SU-DHL-6 (cell line): Measurements from ENCODE around the gene TWNK.

Experiments used
- H2AFZ ChIP-seq: fragments of 200-600 bp; sonication (generic); 2 replicates; pipeline ENCODE4 v1.6.1; 2014; ENCODE audit warnings: low read depth, mild to moderate bottlenecking, moderate library complexity, mixed read lengths, antibody characterized with exemption, low read length; ENCODE audit not compliant: severe bottlenecking
- H3F3A ChIP-seq: fragments of 200-600 bp; shearing (Covaris generic); 2 replicates; pipeline ENCODE4 v1.6.0; 2016; ENCODE audit warnings: antibody characterized with exemption, mild to moderate bottlenecking; ENCODE audit not compliant: insufficient read depth
- H3K27ac ChIP-seq: fragments of 200-600 bp; sonication (generic); 2 replicates; pipeline ENCODE4 v1.5.1; 2016; ENCODE audit warnings: low read depth, mild to moderate bottlenecking, low read length, moderate library complexity, mixed read lengths
- H3K27me3 ChIP-seq: fragments of 200-600 bp; sonication (generic), shearing (Covaris generic); 2 replicates; pipeline ENCODE4 v1.6.0; 2014; ENCODE audit warnings: mild to moderate bottlenecking, low read length
- H3K36me3 ChIP-seq: fragments of 200-600 bp; sonication (generic); 2 replicates; pipeline ENCODE4 v1.6.1; 2014; ENCODE audit warnings: mild to moderate bottlenecking, low read length, mixed read lengths
- H3K4me2 ChIP-seq: fragments of 300-600, 200-600 bp; shearing (Covaris generic), sonication (generic); 2 replicates; pipeline ENCODE4 v1.6.0; 2014; ENCODE audit warnings: low read length, low read depth, mild to moderate bottlenecking; ENCODE audit not compliant: poor library complexity, severe bottlenecking
- H3K4me3 ChIP-seq: fragments of 200-600 bp; sonication (generic); 2 replicates; pipeline ENCODE4 v1.5.1; 2014; ENCODE audit warnings: antibody characterized with exemption, low read length, mild to moderate bottlenecking, mixed read lengths; ENCODE audit not compliant: insufficient read depth, poor library complexity, severe bottlenecking
- H3K79me2 ChIP-seq: fragments of 200-600 bp; sonication (generic); 2 replicates; pipeline ENCODE4 v1.6.1; 2014; ENCODE audit warnings: mild to moderate bottlenecking, low read length, moderate library complexity; ENCODE audit not compliant: insufficient read depth
- H3K9ac ChIP-seq: fragments of 200-600 bp; sonication (generic); 2 replicates; pipeline ENCODE4 v1.7.0; 2014; ENCODE audit warnings: mild to moderate bottlenecking, low read length
- H3K9me2 ChIP-seq: fragments of 200-600 bp; sonication (generic); replicated peaks from 2 replicates; pipeline ENCODE4 v1.6.1; 2014; ENCODE audit warnings: low read length; ENCODE audit not compliant: insufficient read depth
- H3K9me3 ChIP-seq: fragments of 200-600 bp; sonication (generic); 2 replicates; pipeline ENCODE4 v1.6.1; 2014; ENCODE audit warnings: low read length, mixed read lengths; ENCODE audit not compliant: insufficient read depth
- H4K20me1 ChIP-seq: fragments of 200-600 bp; sonication (generic); 2 replicates; pipeline ENCODE4 v1.6.1; 2014; ENCODE audit warnings: low read depth, mild to moderate bottlenecking, antibody characterized with exemption, low read length, moderate library complexity, mixed read lengths
- EZH2phosphoT487 ChIP-seq: fragments of 200-600 bp; sonication (generic), shearing (Covaris generic); conservative IDR thresholded peaks from 2 replicates; pipeline ENCODE4 v1.6.1; 2018; ENCODE audit warnings: mild to moderate bottlenecking, antibody characterized with exemption, low read length, moderate library complexity, mixed read lengths
- TF ChIP-seq, protein P1 (sequence below): fragments of 200-600 bp; sonication (generic); IDR thresholded peaks from one replicate; pipeline ENCODE4 v1.5.1; 2017; ENCODE audit warnings: antibody characterized with exemption, mild to moderate bottlenecking, low read length, moderate library complexity; ENCODE audit not compliant: insufficient read depth, poor library complexity, severe bottlenecking

TWNK gene

DNA sequence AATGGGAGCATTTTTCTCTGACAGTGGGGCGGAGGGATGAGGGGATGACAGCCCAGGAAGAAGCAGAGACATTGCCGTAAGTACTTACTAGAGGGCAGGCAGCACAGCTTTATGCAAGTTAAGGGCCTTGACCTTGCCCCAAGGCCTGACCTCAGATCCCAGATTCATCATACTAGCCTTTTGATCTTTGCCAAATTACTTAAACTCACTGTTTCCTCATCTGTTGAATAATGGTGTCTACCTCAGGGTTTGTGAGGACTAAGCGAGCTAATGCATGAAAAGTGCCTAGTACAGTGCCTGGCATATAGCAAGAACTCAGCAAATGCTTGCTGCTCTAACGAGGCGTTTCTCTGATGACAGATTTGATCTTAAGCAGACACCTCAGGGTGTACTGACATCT, 21.5 kb upstream of the TWNK start:
- no peak overlapping the region for H3K27ac ChIP-seq
- TF ChIP-seq EZH2phosphoT487, result no peak
- TF ChIP-seq, protein P1, sequence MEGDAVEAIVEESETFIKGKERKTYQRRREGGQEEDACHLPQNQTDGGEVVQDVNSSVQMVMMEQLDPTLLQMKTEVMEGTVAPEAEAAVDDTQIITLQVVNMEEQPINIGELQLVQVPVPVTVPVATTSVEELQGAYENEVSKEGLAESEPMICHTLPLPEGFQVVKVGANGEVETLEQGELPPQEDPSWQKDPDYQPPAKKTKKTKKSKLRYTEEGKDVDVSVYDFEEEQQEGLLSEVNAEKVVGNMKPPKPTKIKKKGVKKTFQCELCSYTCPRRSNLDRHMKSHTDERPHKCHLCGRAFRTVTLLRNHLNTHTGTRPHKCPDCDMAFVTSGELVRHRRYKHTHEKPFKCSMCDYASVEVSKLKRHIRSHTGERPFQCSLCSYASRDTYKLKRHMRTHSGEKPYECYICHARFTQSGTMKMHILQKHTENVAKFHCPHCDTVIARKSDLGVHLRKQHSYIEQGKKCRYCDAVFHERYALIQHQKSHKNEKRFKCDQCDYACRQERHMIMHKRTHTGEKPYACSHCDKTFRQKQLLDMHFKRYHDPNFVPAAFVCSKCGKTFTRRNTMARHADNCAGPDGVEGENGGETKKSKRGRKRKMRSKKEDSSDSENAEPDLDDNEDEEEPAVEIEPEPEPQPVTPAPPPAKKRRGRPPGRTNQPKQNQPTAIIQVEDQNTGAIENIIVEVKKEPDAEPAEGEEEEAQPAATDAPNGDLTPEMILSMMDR, result no peak
- H3K79me2 ChIP-seq, result no peaks in the 10 kb centered on the region
- no peaks in the 10 kb centered on the region for H3K9me3 ChIP-seq
- no peak overlapping the region for H3K4me2 ChIP-seq
- H3K36me3 ChIP-seq, result peaks cover 24% of the 10 kb centered on the region
- no peak overlapping the region for H3K9ac ChIP-seq
- H2AFZ ChIP-seq, result no peak overlapping the region
- H3K27me3 ChIP-seq, result no peaks in the 10 kb centered on the region
- H3K4me3 ChIP-seq, result no peak overlapping the region
- H3F3A ChIP-seq, result 0 out of 2 replicates have a peak, but pooled peaks cover 3% of the 10 kb centered on the region
- no peaks in the 10 kb centered on the region for H3K9me2 ChIP-seq
- H4K20me1 ChIP-seq, result no peaks in the 10 kb centered on the region

DNA sequence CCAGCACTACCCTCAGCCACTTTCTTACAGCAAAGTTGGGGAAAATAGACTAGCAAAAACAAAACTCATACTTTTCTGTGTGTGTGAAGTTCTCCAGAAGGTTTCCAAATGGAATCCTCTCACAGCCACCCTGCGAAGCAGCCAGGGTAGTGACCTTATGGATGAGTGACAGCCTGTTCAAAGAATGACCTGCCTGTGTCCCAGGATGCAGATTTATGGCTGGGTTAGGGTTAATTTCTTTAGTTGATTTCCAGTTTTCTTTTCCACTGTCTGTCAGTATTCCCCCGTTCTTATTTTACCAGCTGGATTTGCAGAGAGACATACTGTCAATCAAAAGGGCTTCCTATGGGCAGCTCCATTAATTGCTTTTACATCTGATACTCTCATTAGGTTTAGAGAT, 20.5 kb upstream of the TWNK start:
- H3K4me3 ChIP-seq, result no peak overlapping the region
- H4K20me1 ChIP-seq, result no peaks in the 10 kb centered on the region
- H3K9ac ChIP-seq, result no peak overlapping the region
- H3K27me3 ChIP-seq, result no peaks in the 10 kb centered on the region
- 0 out of 2 replicates have a peak, but pooled peaks cover 3% of the 10 kb centered on the region for H3F3A ChIP-seq
- no peak overlapping the region for H3K27ac ChIP-seq
- no peaks in the 10 kb centered on the region for H3K79me2 ChIP-seq
- H2AFZ ChIP-seq, result no peak overlapping the region
- H3K4me2 ChIP-seq, result no peak overlapping the region
- H3K9me3 ChIP-seq, result no peaks in the 10 kb centered on the region
- no peaks in the 10 kb centered on the region for H3K9me2 ChIP-seq
- peaks cover 17% of the 10 kb centered on the region for H3K36me3 ChIP-seq
- no peak for TF ChIP-seq EZH2phosphoT487
- TF ChIP-seq, protein P1, result no peak

DNA sequence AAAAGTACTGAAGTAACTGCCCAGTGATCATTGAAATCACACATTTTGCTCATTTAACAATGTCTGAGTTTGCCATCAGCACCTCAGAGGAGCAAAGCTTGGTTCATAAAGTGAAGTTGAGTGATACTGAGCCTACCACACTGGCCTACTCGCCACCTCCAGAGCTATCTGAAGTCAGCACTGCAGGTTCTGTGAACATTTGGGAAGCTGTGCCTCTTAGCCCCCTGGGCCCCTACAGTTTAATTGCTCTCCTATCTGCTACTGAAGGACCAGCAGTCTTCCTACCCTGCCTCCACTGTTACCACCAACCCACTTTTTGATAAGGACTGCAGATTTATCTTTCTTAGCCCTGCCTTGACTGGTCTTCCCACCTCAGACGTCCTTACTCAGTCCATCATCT, 20.0 kb upstream of the TWNK start:
- Histone ChIP-seq H3K4me3 (no peak overlapping the region), H3K4me2 (no peak overlapping the region), H3K27me3 (no peaks in the 10 kb centered on the region), H3F3A (0 out of 2 replicates have a peak, but pooled peaks cover 3% of the 10 kb centered on the region), H4K20me1 (no peaks in the 10 kb centered on the region), H3K36me3 (peaks cover 12% of the 10 kb centered on the region), H3K27ac (no peak overlapping the region), H3K9me3 (no peaks in the 10 kb centered on the region), H3K79me2 (no peaks in the 10 kb centered on the region), H2AFZ (no peak overlapping the region), H3K9ac (no peak overlapping the region), H3K9me2 (no peaks in the 10 kb centered on the region)
- TF ChIP-seq, protein P1, result no peak
- TF ChIP-seq EZH2phosphoT487, result no peak
